BLaER1 (cell line): Measurements from ENCODE around the gene GPAT3.
A peak's percentile ranks its signal among the peaks of the same experiment; 100 is the strongest.
"Not testable (repeated sequence)": the region's sequence is repeated elsewhere in the genome, so short reads cannot be mapped to it uniquely, and the experiment has no call there.

Experiments
- H3K27ac ChIP-seq: shearing (Covaris generic); formaldehyde crosslinking; 2 replicates; pipeline ENCODE4 v1.8.1; 2022
- H3K27me3 ChIP-seq: shearing (Covaris generic); formaldehyde crosslinking; 2 replicates; pipeline ENCODE4 v1.8.1; 2022
- H3K36me3 ChIP-seq: shearing (Covaris generic); formaldehyde crosslinking; 2 replicates; pipeline ENCODE4 v1.8.1; 2022
- H3K4me1 ChIP-seq: shearing (Covaris generic); formaldehyde crosslinking; 2 replicates; pipeline ENCODE4 v1.8.1; 2022
- H3K4me2 ChIP-seq: shearing (Covaris generic); formaldehyde crosslinking; 2 replicates; pipeline ENCODE4 v1.8.1; 2022
- H3K4me3 ChIP-seq: shearing (Covaris generic); formaldehyde crosslinking; 2 replicates; pipeline ENCODE4 v1.8.1; 2022
- H3K9ac ChIP-seq: shearing (Covaris generic); formaldehyde crosslinking; 2 replicates; pipeline ENCODE4 v1.8.1; 2022
- H3K9me3 ChIP-seq: shearing (Covaris generic); formaldehyde crosslinking; 2 replicates; pipeline ENCODE4 v1.8.1; 2022
- H4K20me1 ChIP-seq: shearing (Covaris generic); formaldehyde crosslinking; 2 replicates; pipeline ENCODE4 v1.8.1; 2022
- Cebpa-rat ChIP-seq: shearing (Covaris generic); IDR thresholded peaks from 2 replicates; pipeline ENCODE4 v1.8.1; 2022

Gene GPAT3

DNA sequence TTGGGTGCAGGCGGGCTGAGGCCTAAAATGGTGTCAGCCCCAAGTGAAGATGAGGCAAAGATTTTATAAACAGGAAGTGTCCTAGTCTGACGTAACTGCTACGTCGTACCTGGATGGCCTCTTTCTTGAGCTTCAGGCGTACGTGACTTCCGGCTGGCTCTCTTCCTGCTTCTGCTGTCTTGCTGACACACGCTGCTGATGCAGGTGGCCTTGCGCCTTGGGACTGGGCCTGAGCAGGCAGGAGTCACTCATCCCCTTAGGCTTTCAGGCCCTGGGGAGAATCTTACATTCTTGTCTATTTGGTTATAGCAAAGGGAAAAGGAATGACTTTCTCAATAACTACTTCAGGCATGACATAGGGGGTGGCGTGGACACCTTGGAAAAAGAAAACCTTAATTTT is 30.9 kb upstream of the GPAT3 start:
- no peaks in the 10 kb centered on the region for H3K27me3 ChIP-seq
- no peaks in the 10 kb centered on the region for H4K20me1 ChIP-seq
- H3K4me3 ChIP-seq = no peak overlapping the region
- no peak overlapping the region for H3K4me2 ChIP-seq
- no peaks in the 10 kb centered on the region for H3K4me1 ChIP-seq
- no peaks in the 10 kb centered on the region for H3K36me3 ChIP-seq
- H3K9me3 ChIP-seq = no peaks in the 10 kb centered on the region
- TF ChIP-seq Cebpa-rat = no peak
- no peak overlapping the region for H3K27ac ChIP-seq
- H3K9ac ChIP-seq = no peak overlapping the region

DNA sequence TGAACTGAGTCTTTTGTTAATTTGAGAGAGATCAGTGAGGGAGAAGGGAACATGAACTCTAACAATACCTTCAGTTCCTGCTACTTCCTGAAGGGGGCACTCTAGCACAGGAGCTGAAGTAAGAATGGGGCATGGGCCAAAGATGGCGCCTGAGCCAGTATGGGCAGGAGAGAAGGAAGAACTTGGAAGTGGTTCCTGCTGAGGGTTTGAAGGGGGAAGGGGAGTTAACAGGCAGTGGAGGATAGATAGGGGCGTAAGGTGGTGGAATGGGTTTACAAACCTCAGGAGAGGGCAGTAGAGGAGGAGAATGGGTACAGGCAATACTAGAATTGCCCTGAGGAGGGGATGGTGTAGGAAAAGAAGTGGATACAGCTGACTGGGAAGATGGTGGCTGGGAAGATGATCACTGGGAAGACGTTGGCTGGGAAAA is 26.7 kb upstream of the GPAT3 start:
- H3K4me1 ChIP-seq, H3K4me2 ChIP-seq, H3K4me3 ChIP-seq, H3K9me3 ChIP-seq, H3K27me3 ChIP-seq, H3K9ac ChIP-seq, H4K20me1 ChIP-seq, H3K36me3 ChIP-seq, H3K27ac ChIP-seq: not testable (repeated sequence)

DNA sequence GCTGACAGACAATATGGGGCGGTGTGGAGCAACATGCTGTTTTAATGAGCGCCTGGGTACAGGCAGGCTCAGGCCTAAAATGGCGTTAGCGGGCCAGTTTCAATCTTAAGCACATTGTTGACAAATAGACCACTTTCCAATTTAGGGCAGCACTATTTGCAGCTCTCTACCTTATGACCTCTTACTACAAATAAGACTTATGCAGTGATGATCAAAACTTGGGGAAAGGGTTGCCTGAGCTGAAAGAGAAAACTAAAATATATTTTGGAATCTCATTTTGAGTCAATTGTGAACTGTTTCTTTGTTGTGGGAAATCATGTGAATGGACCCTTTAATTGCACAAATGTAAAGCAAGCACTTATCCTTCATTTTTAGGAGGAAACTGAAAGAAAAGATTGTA is 25.5 kb upstream of the GPAT3 start:
- no peaks in the 10 kb centered on the region for H3K27me3 ChIP-seq
- TF ChIP-seq Cebpa-rat = no peak
- H3K4me1 ChIP-seq = no peaks in the 10 kb centered on the region
- H4K20me1 ChIP-seq = no peaks in the 10 kb centered on the region
- no peak overlapping the region for H3K4me2 ChIP-seq
- H3K36me3 ChIP-seq = no peaks in the 10 kb centered on the region
- H3K9me3 ChIP-seq = no peaks in the 10 kb centered on the region
- H3K27ac ChIP-seq = no peak overlapping the region
- no peak overlapping the region for H3K9ac ChIP-seq
- no peak overlapping the region for H3K4me3 ChIP-seq

DNA sequence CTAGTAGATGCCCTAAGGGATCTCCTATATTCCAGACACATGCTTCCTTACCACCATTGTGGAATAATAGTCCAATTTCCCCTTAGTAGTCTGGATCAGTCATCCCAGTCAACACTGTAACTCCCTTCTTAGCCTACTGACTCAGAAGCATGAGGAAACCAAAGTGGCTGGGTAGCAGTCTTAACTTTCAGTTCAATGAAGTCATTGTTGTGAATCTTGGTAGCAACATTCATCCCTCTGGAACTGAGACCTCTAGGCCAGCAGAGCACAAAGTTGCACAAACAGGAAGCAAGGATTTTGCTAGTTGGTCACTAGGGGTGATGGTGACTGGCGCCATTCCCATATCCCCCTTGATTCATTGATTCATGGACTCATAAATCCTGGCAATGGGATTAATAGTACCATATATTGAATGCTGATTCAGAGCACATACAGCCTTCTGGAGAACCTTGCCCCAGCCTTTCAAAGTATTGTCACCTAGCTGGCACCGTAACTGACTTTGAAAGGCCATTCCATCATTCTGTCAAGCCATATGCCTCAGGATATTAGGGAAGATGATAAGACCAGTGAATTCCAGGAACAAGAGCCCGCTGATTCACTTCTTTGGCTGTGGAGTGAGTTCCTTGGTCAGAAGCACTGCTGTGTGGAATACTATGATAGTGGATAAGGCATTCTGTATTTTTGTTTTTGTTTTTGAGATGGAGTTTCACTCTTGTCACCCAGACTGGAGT is 19.7 kb upstream of the GPAT3 start:
- Histone ChIP-seq H3K4me2 (no peak overlapping the region), H3K9ac (no peak overlapping the region), H3K9me3 (no peaks in the 10 kb centered on the region), H3K27ac (no peak overlapping the region), H3K36me3 (no peaks in the 10 kb centered on the region), H4K20me1 (no peaks in the 10 kb centered on the region), H3K27me3 (no peaks in the 10 kb centered on the region), H3K4me3 (no peak overlapping the region), H3K4me1 (no peaks in the 10 kb centered on the region)
- TF ChIP-seq Cebpa-rat = no peak

DNA sequence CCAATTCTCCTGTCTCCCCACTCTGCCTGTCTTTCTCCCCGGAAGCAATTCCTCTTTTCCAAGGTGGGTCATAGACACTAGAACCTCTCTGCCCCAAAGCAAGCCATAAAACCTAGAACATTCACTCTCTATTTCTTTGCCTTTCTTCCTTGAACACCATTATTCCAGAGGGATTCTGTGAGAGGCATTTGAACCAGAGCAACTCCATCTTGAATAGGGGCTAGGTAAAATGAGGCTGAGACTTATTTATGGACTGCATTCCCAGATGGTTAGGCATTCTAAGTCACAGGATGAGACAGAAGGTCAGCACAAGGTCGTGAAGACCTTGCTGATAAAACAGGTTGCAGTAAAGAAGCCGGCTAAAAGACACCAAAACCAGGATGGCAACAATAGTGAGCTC is 13.7 kb upstream of the GPAT3 start:
- Histone ChIP-seq H4K20me1 (no peaks in the 10 kb centered on the region), H3K27me3 (no peaks in the 10 kb centered on the region), H3K36me3 (no peaks in the 10 kb centered on the region), H3K27ac (no peak overlapping the region), H3K9ac (no peak overlapping the region), H3K9me3 (peaks cover 26% of the 10 kb centered on the region), H3K4me1 (no peaks in the 10 kb centered on the region), H3K4me2 (no peak overlapping the region), H3K4me3 (no peak overlapping the region)
- TF ChIP-seq Cebpa-rat = no peak

DNA sequence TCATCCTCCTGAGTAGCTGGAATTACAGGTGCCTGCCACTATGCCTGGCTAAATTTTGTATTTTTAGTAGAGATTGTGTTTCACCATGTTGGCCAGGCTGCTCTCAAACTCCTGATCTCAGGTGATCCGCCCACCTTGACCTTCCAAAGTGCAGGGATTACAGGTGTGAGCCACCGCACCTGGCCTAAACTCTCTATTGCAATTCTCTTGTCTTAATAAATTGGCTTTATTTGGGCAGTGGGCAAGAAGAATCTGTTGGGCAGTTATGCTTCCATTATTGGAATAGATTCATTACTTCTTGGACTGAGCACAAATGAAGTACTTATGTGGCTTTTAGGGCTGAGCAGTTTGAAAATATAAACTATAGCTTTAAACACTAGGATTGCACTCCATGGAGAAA is 8.2 kb upstream of the GPAT3 start:
- no peak for TF ChIP-seq Cebpa-rat
- Histone ChIP-seq H3K4me3 (no peak overlapping the region), H3K4me1 (no peaks in the 10 kb centered on the region), H3K9me3 (peaks cover 33% of the 10 kb centered on the region), H3K36me3 (no peaks in the 10 kb centered on the region), H3K27me3 (no peaks in the 10 kb centered on the region), H3K4me2 (no peak overlapping the region), H3K27ac (no peak overlapping the region), H4K20me1 (no peaks in the 10 kb centered on the region), H3K9ac (no peak overlapping the region)

DNA sequence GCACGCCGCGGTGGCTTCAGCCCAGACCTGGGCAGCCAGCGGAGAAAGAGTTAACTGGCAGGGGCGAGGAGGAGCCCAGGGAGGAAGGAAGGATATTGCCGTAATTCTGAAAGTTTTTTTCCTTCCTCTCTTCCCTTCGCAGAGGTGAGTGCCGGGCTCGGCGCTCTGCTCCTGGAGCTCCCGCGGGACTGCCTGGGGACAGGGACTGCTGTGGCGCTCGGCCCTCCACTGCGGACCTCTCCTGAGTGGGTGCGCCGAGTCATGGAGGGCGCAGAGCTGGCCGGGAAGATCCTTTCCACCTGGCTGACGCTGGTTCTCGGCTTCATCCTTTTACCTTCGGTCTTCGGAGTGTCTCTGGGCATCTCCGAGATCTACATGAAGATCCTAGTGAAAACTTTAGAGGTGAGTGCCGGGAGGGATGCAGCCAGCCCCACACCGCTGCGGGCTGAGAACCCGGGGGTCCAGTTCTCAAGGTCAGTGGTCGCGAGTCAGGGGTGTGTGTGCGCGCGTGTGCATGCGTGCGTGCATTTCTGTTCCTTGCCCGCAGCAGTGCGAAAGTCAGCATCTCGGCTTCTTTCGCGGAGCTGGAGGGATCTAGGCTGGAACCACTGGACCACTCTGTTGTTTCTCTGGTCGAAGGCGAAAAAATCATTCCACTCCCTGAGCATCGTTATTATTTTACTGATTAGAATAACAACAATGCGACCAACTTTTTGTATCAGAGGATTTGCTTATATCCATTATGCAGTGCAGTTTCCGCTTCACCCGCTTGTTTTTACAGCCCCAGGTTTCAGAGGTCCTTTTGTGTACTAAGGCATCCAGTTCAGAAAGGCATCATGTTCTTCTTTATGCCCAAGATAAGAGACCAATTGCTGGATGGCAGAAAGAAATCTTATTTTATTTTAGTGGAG is 709 bp downstream of the GPAT3 start:
- Histone ChIP-seq H3K9ac (peak overlapping the region; percentile 64; the same call in 1 of the 2 replicates), H3K36me3 (no peaks in the 10 kb centered on the region), H3K4me3 (peak overlapping the region; percentile 78), H3K4me1 (peaks cover 13% of the 10 kb centered on the region; the same call in 1 of the 2 replicates), H3K9me3 (no peaks in the 10 kb centered on the region), H3K27me3 (peaks cover 32% of the 10 kb centered on the region), H3K4me2 (peak overlapping the region; percentile 99), H4K20me1 (no peaks in the 10 kb centered on the region), H3K27ac (no peak overlapping the region)
- no peak for TF ChIP-seq Cebpa-rat

DNA sequence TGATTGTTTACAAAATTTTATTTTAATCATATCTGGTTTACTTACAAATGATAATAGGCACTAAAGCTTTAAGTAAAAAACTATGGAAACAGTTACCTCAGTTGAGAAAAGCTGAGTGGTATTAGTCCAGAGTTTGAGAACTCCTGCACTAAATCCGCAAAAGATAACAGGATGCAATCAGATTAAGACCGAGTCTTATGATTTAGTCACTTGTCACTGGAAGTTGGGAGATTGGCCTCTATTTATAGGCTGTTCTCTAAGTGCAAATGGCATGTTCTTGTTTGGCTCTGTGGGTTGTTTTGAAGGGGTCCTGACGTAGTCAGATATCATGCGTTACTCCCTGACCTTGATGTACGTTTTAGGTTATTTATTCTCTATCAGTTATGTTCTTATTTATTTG is 6.3 kb downstream of the GPAT3 start:
- Histone ChIP-seq H3K9me3 (no peaks in the 10 kb centered on the region), H3K36me3 (no peaks in the 10 kb centered on the region), H3K9ac (no peak overlapping the region), H3K4me2 (no peak overlapping the region), H3K4me3 (no peak overlapping the region), H3K27me3 (peaks cover under 1% of the 10 kb centered on the region; the same call in 1 of the 2 replicates), H3K27ac (no peak overlapping the region), H4K20me1 (no peaks in the 10 kb centered on the region), H3K4me1 (no peaks in the 10 kb centered on the region)
- no peak for TF ChIP-seq Cebpa-rat

DNA sequence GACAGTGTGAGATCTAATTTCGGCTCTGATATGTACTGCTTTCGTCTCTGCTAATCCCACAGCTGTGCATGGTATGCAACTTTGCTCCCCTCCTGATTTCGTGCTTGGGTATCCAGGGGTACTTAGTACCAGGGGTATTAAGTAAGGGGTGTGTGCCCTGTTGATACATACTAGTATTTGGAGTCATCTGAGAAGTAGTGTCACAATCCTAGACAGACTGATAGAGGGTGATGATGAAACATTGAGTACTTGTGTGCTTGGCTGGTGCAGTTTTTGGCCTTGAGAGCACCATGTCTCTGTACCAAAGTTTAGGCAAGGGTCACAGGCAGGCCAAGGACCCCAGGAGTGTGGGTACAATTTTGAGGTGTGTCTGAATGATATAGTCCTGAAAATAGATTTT is 10.9 kb downstream of the GPAT3 start:
- Histone ChIP-seq H3K27ac (no peak overlapping the region), H3K36me3 (no peaks in the 10 kb centered on the region), H3K4me3 (no peak overlapping the region), H3K4me2 (no peak overlapping the region), H3K9ac (no peak overlapping the region), H3K4me1 (no peaks in the 10 kb centered on the region), H3K9me3 (no peaks in the 10 kb centered on the region), H4K20me1 (no peaks in the 10 kb centered on the region), H3K27me3 (no peaks in the 10 kb centered on the region)
- no peak for TF ChIP-seq Cebpa-rat
